ENCODE measurements around the gene JPH4.
"Not testable (repeated sequence)": the region's sequence is repeated elsewhere in the genome, so short reads cannot be mapped to it uniquely, and the experiment has no call there.

JPH4 gene

DNA sequence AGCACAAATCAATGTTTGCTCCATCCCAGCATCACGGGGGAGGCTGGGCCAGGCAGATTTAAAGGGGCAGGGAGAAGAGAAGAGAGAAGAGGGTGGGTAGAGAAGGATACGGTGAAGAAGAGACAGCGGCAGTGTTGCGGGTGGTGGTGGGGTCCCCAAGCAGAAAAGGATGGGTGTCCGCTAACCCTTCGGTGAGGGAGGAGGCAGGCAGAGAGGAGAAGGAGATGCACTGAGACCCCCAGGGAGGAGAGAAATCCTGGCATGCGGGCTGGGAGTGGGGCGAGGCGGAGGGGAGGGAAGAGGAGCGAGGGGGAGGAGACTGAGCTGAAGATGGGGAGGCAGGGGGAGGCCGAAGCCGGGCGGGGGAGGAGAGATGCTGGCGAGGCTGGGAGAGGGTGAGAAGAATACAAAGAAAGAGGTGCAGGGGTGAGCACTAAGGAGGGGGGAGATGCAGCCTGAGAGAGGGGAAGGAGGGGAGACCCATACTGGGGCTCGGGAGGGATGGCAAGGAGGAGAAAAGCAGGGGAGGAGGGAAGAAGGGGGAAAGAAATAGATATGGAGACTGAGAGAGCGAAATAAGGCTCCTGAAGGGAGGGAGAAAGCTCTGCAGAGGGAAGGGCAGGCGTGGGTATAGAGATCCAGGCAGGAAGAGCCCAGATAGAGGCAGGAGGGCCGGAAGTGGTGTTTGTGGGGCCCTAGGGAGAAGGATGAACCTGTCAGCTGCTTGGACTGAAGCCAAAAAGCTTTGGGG is at the start of gene JPH4:
JPH4 (minus strand) TSS at position 231 of the 751 bp plus-strand sequence. CDS start 1,337 bp downstream, outside the sequence.
- no peak for DNase-seq (ENCODE audit: low read depth)

DNA sequence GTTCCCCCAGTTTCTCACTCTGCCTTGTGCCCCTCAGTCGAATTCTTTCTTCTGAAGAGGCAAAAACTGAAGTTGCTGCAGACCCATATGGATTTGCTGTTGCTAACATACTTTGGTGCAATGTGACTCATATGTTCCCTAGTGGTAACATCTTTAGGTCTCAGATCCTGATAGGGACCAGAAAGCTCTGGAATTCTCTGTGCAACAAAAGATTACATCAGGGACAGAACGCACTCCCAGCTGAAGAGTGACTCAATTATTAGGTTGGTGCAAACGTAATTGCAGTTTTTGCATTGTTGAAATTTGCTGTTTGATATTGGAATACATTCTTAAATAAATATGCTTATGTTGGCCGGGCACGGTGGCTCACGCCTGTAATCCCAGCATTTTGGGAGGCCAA is 49.4 kb upstream of the JPH4 start:
- no peak for DNase-seq (ENCODE audit: low read depth)

DNA sequence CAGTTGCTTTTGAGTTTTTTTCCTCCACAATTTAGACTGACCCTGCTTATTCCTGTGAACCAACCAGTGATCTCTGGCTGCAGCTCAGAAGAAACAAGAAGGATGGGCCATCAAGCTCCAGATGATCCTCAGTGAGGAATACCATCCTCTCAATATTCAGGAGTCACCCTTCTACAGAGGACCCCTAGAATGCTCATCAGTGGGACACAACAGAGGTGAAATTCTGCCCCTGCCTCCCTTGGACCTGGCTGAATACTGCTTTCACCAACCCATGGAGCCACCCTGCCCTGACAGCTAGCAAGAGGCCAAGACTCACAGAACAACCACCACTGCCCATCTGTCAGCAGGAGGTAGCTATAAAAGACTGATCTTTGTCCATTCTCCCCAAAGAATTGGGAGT is 48.4 kb upstream of the JPH4 start:
- no peak for DNase-seq (ENCODE audit: low read depth)

- no peak for DNase-seq (ENCODE audit: low read depth)
Observed at GRCh38 chr14:23624830-23625404, 46.3 kb upstream of the JPH4 start.

DNA sequence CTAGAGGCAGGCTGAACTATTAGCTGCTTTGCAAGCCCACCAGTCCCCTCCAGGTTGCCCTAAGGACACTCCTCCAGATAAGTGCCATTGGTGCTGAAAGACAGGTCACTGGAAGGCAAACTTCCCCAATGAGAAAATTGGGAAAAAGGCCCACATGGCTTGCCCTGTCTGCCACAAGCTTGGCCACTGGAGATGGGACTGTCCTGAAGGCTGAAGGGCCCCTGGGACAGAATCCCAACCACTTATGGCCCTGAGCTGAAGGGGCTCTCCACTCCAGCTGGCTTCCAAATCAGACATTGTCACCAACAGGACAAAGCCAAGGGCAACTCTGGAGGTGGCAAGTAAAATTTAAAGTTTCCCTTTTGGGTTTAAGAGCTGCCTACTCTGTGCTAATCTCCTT is 45.4 kb upstream of the JPH4 start:
- DNase-seq (ENCODE audit: low read depth) = no peak

GRCh38 chr14:23622990-23623389 is 44.4 kb upstream of the JPH4 start:
- no peak for DNase-seq (ENCODE audit: low read depth)

GRCh38 chr14:23621932-23622730 is 43.5 kb upstream of the JPH4 start:
- no peak for DNase-seq (ENCODE audit: low read depth)

DNA sequence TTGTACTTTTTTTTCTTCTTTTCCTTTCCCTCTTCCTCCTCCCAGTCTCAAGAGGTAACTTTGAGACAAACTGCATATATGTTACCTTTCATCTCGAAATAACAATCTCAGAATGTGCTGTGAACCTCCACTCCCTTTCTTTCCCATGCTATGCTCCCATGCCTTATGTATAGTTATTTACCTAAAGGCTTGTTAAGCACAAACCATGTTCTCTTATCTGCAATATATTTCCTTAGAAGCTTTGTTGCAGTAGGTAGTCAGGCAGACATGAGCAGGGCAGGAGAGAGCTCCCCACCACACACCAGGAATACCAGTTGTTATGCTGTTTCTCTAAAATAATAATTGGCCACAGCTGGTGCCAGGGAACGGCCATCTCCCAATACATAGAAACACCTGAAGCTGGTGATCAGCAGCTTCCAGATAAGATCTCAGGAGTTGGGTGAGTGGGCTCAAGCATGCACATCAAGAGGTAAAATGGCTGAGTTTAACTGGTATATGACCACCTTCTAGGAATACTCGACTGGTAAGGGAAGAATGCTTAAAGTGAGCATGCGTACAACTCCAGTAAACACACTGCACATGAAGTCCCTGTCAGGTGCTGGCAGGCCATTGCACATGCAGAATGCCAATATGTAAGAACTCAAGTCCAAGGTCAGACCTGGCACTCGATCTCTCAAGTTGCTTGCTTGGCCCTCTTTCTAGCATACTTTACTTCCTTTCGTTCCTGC is 42.8 kb upstream of the JPH4 start:
- DNase-seq (ENCODE audit: low read depth) = no peak

DNA sequence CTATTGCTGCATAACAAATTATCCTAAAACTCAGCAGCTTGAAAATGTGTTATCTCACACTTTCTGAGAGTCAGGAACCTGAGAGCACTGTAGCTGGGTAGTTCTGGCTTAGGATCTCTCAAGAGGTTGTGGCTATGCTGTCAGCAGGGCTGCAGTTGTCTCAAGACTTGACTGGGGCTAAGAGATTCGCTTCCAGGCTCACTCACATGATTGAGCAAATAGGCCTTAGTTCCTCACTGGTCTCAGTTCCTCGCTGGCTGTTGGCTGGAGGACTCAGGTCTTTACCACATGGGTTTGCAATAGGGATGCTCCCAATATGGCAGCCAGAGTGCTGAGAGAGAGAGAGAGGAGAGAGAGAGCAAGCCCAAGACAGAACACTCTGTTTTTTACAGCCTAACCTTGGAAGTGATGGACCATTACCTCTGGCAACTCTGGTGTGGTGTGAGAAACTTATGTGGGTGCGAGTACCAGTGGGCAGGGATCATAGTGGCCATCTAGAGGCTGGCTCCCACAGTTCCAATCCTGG is 41.6 kb upstream of the JPH4 start:
- no peak for DNase-seq (ENCODE audit: low read depth)

DNA sequence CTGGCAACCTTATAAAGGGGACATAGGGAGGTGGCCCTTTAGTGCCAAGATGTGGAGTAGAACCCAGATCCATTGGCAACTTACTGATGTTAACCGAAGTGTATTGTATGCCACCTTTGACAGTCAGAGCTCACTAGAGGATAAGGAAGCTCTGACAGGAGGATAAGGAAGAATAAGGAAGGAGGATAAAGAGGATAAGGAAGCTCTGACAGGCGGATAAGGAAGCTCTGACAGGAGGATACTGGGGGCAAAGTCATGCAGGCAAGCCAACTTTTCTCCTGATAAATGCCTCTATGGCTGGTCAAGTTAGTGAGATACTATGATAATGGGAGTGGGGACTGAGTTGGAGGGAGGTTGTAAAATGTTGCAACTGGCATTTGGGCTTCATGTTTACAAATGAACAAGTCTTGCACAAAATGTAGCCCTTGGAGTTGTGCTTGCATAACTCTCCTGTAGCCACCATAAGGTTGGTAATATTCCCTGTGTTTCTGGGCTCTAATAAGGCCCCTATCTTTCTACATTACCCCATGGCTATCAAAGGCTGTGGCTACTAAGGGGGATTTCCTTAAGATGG is 39.9 kb upstream of the JPH4 start:
- DNase-seq (ENCODE audit: low read depth) = no peak

DNA sequence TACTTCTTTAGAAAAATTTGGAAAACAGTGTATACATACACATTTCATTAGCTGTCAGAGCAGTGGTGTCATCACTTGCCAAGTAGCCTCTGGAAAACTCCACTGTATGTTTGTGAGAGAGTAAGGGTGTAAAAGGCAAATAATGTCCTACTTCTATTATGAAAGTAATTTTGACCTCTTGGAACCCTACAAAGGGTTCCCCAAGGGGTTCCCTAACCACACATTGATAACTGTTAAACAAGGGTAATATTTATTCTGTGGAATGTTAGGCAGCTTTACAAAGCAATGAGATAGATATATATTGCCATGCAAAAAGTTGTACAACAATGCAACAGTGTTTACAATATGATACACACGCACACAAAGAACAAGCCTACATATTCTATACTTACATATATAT is 38.9 kb upstream of the JPH4 start:
- no peak for DNase-seq (ENCODE audit: low read depth)

GRCh38 chr14:23615856-23616255 is 37.3 kb upstream of the JPH4 start:
- DNase-seq (ENCODE audit: low read depth) = no peak

DNA sequence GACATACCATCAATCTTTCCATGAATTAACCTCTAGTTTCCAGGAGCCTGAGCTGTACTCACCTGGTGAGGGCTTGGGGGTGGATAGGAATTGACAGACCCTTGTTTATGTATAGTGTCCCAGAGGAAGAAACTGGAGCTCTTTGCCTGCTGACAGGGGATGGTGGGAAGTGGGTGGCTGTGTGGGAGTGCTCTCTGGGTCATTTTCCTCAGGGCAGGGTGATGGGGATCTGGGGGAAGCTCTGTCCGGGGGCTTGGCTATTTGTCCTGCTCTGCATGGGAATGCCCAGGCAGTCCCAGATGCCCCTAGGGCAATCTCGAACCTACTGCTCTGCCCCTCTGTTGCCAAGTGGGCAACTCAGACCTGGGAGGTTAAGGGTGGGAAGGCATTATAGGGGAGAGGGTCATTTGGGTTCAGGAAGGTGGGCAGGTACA is 35.8 kb upstream of the JPH4 start:
- DNase-seq (ENCODE audit: low read depth) = no peak

- DNase-seq (ENCODE audit: low read depth) = no peak
Observed at GRCh38 chr14:23613242-23614070, 34.9 kb upstream of the JPH4 start.

DNA sequence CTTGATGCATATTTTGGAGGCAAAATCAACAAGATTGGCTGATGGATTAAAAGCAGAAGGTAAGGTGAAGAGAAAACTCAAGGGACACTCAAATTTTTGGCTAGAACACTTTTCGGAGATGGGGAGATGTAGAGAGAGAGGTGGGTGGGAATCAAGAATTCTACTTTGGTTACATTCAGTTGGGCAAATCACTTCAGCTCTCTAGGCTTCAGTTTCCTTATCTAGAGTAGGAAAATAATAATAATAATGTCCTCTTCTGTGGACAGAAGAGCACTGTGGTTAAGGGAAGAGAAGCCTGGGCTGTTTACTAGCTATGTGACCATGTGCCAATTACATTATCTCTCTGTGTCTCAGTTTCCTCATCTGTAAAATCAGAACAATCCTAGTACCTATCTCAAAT is 34.2 kb upstream of the JPH4 start:
- no peak for DNase-seq (ENCODE audit: low read depth)

GRCh38 chr14:23612354-23612732 is 33.8 kb upstream of the JPH4 start:
- DNase-seq (ENCODE audit: low read depth) = no peak

DNA sequence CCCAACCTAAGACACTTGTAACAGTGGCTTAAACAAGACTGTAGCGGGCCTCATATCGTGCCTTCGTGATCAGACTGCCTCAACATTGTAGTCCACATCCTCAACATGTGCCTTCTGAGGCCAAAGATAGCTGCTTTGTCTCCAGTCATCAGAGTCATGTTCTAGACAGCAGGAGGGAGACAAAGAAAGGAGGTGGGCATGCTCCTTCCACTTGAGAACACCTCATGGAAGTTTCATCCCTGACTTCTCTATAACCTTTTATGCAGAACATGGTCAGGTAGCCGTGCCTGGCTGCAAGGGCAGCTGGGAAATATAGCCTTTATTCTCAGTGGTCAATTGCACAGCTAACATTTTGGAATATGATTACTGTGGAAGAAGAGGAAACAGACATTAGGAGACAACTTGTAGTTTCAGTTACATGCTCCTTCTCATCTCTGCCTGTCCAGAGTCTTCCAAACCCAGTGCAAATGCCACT is 32.3 kb upstream of the JPH4 start:
- no peak for DNase-seq (ENCODE audit: low read depth)

DNA sequence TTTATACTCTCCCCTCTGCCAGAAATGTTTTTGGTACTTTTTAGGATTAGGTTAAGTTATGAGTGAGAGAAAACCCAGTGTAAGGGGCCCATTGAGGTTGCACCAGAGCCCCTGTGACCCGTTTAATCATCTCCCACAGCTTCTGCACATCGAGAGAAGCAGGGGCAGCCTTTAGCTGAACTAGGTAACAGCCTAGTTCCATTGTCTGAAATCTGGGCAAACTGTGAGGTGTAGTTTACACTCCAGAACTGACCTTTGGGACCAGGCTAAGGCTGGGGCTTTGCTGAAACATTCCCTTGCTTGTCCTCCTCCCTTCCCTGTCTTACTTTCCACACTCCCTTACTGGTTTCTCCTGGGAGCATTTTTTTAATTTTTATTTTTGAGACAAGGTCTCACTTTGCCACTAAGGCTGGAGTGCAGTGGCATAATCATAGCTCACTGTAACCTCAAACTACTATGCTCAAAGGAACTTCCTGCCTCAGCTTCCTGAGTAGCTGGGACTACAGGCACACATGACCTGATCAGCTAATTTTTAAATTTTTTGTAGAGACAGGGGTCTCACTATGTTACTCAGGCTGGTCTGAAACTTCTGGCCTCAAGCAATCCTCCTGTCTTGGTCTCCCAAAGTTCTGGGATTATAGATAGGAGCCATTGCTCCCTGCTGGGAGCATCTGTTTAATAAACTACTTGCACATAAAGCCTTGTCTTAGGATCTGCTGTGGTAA is 31.7 kb upstream of the JPH4 start:
- no peak for DNase-seq (ENCODE audit: low read depth)

DNA sequence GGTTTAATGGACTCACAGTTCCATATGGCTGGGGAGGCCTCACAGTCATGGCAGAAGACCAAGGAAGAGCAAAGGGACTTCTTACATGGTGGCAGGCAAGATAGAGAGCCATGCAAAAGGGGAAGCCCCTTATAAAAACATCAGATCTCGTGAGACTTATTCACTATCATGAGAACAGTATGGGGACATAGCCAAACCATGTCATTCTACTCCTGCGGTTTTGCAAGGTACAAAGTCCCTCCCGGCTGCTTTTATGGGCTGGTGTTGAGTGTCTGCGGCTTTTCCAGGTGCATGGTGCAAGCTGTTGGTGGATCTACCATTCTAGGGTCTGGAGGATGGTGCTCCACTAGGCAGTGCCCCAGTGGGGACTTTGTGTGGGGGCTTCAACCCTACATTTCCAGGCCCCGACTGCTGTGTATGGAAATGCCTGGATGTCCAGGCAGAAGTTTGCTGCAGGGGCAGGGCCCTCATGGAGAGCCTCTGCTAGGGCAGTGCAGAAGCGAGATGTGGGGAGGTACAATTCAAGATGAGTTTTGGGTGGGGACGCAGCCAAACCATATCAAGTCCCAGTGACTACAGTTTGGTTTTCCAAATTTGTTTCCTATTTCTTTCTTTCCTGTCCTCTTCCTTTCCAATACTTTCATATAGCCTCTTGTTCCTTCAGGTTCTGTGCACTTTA is 31.0 kb upstream of the JPH4 start:
- DNase-seq (ENCODE audit: low read depth) = not testable (repeated sequence)

DNA sequence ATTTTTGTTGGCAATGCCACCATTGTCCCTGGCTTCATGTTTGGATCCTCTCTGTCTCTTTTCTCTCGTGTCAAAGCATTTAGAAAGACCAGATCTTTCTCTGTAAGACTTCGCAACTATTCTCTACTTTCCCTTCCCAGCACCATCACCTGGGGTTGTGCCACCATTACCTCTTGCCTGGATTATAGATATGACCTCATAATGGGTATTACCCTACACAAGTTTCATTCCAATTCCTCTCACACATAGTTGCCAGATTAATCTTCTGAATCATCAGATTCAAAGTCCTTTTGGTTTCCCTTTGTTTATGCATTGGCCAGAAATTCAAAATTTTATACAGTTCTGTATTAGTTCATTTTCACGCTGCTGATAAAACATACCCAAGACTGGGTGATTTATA is 30.4 kb upstream of the JPH4 start:
- no peak for DNase-seq (ENCODE audit: low read depth)

Data from activated T-helper 9 cell treated with anti-CD3 and anti-CD28 coated beads, Interleukin-2, amount 50 U/mL, for 16 hours (primary cell).